ENCODE results near the gene RHOF.
"Not testable (repeated sequence)": the region's sequence is repeated elsewhere in the genome, so short reads cannot be mapped to it uniquely, and the experiment has no call there.

RHOF gene

DNA sequence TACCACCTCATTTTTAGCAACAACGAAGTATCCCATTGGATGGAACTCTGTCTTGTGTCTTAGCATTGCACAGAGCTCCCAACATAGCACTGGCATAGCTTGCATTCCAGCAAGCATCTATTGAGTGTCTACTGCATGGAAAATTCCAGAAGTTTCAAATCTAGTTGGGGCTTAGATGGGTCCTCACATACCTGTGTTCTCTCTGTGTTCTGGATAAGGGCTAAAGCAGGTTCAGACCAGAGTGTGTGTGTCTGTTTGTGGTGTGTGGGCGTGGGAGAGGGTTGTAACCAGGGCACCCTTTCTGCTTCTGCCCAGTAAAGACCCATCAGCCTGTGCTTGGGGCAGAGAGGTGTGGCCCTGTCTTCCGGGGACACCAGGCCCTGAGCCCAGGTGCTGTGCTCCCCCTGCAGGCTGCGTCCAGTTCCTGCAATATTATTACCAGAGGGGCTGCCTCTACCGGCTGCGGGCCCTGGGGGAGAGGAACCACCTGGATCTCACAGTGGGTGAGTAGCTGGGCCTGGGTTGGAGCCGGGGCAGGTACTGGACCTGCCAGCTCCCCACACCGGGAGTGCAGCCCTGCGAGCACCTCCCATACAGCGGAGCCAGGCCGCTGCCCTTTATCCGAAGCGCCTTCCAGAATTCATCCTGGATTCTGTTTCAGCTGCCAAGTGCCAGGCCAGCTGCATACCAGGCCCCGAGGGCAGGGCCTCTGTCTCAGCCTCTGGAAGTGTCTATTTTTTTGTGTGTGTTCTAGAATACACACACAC, 20.3 kb downstream of the RHOF start:
- no peak for FAIRE-seq

GRCh38 chr12:121770813-121771625, 22.5 kb downstream of the RHOF start:
- FAIRE-seq = no peak

DNA sequence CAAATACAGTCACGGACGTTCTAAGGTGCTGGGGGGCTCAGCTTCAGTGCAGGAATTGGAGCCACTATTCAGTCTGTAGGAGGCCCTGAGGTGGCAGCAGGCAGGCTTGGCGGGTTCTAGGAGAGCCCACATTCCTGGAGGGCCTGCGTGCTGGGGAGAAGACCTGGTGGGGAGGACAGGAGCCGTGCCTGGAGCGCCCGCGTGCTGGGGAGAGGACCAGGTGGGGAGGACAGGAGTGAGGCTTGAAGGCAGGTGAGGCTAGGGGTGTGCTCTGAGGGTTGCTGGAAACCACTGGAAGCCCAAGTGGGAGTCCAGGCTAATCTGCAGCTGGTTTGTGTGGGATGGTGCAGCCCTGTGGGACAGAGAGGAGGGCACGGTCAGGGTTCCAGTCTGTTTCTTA, 23.1 kb downstream of the RHOF start:
- FAIRE-seq = no peak

GRCh38 chr12:121769831-121770301, 23.6 kb downstream of the RHOF start:
- no peak for FAIRE-seq

DNA sequence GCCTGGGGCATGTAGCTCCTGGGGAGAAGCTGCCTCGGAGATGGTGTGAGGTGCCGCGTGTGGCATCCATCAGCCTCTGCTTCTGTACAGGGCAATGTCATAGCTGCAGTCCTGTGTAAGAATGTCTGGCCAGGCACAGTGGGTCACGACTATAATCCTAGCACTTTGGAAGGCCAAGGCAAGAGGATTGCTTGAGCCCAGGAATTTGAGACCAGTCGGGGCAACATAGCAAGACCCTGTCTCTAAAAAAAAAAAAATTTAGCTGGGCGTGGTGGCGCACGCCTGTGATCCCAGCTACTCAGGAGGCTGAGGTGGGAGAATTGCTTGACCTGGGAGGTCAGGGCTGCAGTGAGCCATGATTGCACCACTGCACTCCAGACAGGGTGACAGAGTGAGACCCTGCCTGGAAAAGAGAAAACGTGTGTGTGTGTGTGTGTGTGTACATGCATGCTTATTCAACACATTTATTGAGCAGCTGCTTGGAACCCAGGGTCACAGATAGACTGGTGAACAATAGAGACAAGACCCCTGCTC, 24.1 kb downstream of the RHOF start:
- FAIRE-seq = no peak

- no peak for FAIRE-seq
These were observed 25.9 kb downstream of the RHOF start for GRCh38 chr12:121767525-121768016.

- FAIRE-seq = no peak
These were observed 27.0 kb downstream of the RHOF start for GRCh38 chr12:121766290-121767039.

- FAIRE-seq = no peak
These were observed 27.9 kb downstream of the RHOF start for GRCh38 chr12:121765573-121765972.

GRCh38 chr12:121764808-121765207, 28.7 kb downstream of the RHOF start:
- FAIRE-seq = no peak

DNA sequence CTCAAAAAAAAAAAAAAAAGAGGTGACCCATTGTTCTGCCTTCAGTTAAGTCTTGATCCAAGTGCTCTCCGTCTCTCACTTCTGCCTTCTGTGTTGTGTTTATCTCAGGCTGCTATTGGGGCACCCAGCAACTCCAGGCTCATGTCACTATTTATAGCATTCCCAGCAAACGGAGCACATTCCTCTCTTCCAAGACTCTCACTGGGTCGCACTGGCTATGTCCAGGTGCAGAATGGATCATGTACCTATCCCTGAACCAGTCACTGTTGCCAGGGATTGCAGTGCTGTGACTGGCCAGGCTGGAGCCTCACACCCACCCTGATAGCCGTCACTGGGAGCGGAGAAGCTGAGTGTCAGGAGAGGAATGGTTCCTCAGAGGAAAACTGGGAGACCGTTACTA, 31.2 kb downstream of the RHOF start:
- no peak for FAIRE-seq

- not testable (repeated sequence) for FAIRE-seq
These were observed 35.0 kb downstream of the RHOF start for GRCh38 chr12:121758536-121758935.

- no peak for FAIRE-seq
These were observed 37.9 kb downstream of the RHOF start for GRCh38 chr12:121755591-121755990.

DNA sequence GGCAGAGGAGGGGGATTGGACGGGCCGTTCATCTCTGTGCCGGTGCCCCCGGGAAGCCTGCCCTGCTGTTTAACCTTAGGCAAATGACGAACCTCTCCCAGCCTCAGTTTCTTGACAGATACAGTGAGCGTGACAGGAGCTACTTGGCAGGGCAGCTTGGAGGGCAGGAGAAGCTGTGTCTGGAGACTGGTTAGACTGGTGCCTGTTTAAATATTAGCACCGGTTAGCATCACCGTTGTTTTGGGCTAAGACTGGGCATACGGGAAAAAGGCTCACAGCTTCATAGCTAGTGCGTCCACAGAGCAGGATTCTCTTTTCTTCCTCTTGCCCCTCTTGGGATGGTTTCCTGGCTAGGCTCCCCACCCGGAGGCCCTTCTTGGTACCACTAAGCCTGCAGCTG, 38.7 kb downstream of the RHOF start:
- FAIRE-seq = no peak

GRCh38 chr12:121753844-121754264, 39.6 kb downstream of the RHOF start:
- no peak for FAIRE-seq

- FAIRE-seq = no peak
These were observed 41.6 kb downstream of the RHOF start for GRCh38 chr12:121751749-121752351.

GRCh38 chr12:121751034-121751433, 42.5 kb downstream of the RHOF start:
- no peak for FAIRE-seq

- no peak for FAIRE-seq
These were observed 43.0 kb downstream of the RHOF start for GRCh38 chr12:121750507-121750955.

DNA sequence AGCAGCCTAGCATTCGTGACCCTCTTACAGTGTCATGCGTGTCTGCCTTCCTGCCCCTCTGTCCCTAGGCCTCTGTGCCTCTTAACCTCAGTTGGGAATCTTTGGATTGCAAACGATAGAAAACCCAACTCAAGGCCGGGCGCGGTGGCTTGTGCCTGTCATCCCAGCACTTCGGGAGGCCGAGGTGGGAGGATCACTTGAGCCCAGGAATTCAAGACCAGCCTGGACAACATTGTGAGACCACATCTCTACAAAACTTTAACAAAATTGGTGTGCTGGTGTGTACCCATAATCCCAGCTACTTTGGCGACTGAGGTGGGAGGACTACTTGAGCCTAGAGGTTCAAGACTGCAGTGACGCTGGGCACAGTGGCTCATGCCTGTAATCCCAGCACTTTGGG, 44.2 kb downstream of the RHOF start:
- no peak for FAIRE-seq

GRCh38 chr12:121748571-121749265, 44.8 kb downstream of the RHOF start:
- FAIRE-seq = no peak

- FAIRE-seq = no peak
These were observed 45.3 kb downstream of the RHOF start for GRCh38 chr12:121748218-121748570.

DNA sequence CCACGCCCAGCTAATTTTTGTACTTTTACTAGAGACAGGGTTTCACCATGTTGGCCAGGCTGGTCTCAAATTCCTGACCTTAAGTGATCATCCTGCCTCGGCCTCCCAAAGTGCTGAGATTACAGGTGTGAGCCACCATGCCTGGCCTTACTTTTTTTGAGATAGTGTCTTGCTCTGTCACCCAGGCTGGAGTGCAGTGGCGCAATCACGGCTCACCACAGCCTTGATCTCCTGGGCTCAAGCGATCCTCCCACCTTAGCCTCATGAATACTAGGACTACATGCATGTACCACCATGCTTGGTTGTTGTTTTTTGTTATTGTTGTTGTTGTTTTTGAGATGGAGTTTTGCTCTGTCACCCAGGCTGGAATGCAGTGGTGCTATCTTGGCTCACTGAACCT, 47.9 kb downstream of the RHOF start:
- not testable (repeated sequence) for FAIRE-seq

GRCh38 chr12:121741743-121742142, 51.7 kb downstream of the RHOF start:
- FAIRE-seq = no peak

Data from colon (tissue), 2 donors.